ENCODE results near the gene SGF29.

Gene SGF29

DNA sequence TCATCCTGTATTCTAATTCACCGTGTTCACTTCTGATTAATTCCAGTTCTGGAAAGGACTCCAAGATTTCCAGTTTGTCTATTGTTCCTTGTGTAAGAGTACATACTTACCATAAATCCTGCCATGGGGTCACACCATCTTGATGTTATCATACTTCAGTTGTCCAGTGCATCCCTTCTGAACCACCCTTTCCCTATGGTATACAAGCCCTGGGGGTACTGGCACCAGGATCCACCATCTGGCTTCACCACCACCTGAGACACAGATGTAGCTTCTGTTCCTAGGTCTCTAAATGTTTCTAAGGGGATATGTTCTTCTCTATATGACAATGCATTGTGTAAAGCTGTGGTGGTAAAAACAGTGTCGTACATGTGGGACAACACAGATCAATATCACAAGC, 21.2 kb downstream of the SGF29 start:
- Histone ChIP-seq H3K4me2 (ENCODE audit: insufficient read depth, low read length) (no peak overlapping the region), H3K9me3 (ENCODE audit: insufficient read depth, low read length, severe bottlenecking) (no peaks in the 10 kb centered on the region), H3K9ac (ENCODE audit: low read depth, low read length) (no peak overlapping the region), H3K27ac (ENCODE audit: low read length) (no peak overlapping the region), H2AFZ (ENCODE audit: low read depth, low read length) (no peak overlapping the region), H3K79me2 (ENCODE audit: insufficient read depth, low read length) (peaks cover 59% of the 10 kb centered on the region), H3K36me3 (ENCODE audit: insufficient read depth, low read length) (peaks cover 4% of the 10 kb centered on the region; the same call in 1 of the 2 replicates), H3K4me1 (ENCODE audit: insufficient read depth, low read length) (no peaks in the 10 kb centered on the region), H4K20me1 (ENCODE audit: insufficient read depth, low read length) (peaks cover 31% of the 10 kb centered on the region), H3K27me3 (ENCODE audit: insufficient read depth, low read length, poor library complexity) (no peaks in the 10 kb centered on the region), H3K4me3 (ENCODE audit: low read depth in 1 of 2, low read length in 2 of 2) (no peak overlapping the region)
- TF ChIP-seq EZH2 (IDR thresholded peaks at IDR 0.05; ENCODE audit: borderline replicate concordance, low read depth, low read length, severe bottlenecking): no peak
- TF ChIP-seq, protein P1, sequence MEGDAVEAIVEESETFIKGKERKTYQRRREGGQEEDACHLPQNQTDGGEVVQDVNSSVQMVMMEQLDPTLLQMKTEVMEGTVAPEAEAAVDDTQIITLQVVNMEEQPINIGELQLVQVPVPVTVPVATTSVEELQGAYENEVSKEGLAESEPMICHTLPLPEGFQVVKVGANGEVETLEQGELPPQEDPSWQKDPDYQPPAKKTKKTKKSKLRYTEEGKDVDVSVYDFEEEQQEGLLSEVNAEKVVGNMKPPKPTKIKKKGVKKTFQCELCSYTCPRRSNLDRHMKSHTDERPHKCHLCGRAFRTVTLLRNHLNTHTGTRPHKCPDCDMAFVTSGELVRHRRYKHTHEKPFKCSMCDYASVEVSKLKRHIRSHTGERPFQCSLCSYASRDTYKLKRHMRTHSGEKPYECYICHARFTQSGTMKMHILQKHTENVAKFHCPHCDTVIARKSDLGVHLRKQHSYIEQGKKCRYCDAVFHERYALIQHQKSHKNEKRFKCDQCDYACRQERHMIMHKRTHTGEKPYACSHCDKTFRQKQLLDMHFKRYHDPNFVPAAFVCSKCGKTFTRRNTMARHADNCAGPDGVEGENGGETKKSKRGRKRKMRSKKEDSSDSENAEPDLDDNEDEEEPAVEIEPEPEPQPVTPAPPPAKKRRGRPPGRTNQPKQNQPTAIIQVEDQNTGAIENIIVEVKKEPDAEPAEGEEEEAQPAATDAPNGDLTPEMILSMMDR (IDR thresholded peaks at IDR 0.05; ENCODE audit: borderline replicate concordance, extremely low read depth, low read length, poor library complexity, severe bottlenecking): no peak
- DNase-seq (no peak), ATAC-seq (ENCODE audit: insufficient read depth, low read depth) (no peak)

DNA sequence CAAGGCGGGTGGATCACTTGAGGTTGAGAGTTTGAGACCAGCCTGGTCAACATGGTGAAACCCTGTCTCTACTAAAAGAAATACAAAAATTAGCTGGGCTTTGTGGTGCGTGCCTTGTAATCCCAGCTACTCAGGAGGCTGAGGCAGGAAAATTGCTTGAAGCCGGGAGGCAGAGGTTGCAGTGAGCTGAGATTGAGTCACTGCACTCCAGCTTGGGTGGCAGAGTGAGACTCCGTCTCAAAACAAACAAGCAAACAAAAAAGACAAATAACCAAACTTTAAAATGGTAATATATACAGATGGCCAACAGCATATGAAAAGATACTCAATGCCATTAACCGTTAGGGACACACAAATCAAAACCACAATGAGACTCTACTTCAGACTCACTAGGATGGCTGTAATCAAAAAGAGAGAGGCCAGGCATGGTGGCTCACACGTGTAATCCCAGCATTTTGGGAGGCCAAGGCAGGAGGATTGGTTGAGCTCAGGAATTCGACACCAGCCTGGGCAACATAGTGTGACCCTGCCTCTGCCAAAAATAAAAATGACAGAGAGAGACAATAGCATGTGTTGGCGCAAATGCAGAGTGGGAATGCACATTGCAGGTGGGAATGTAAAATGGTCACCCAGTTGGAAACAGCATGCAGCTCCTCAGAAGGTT, 21.9 kb downstream of the SGF29 start:
- Histone ChIP-seq H3K36me3 (ENCODE audit: insufficient read depth, low read length) (peaks cover 10% of the 10 kb centered on the region; the same call in 1 of the 2 replicates), H3K4me2 (ENCODE audit: insufficient read depth, low read length) (no peak overlapping the region), H2AFZ (ENCODE audit: low read depth, low read length) (no peak overlapping the region), H3K79me2 (ENCODE audit: insufficient read depth, low read length) (peaks cover 56% of the 10 kb centered on the region), H3K4me1 (ENCODE audit: insufficient read depth, low read length) (no peaks in the 10 kb centered on the region), H3K27ac (ENCODE audit: low read length) (no peak overlapping the region), H3K9me3 (ENCODE audit: insufficient read depth, low read length, severe bottlenecking) (no peaks in the 10 kb centered on the region), H3K9ac (ENCODE audit: low read depth, low read length) (no peak overlapping the region), H3K4me3 (ENCODE audit: low read depth in 1 of 2, low read length in 2 of 2) (no peak overlapping the region), H4K20me1 (ENCODE audit: insufficient read depth, low read length) (peaks cover 27% of the 10 kb centered on the region), H3K27me3 (ENCODE audit: insufficient read depth, low read length, poor library complexity) (no peaks in the 10 kb centered on the region)
- TF ChIP-seq EZH2 (IDR thresholded peaks at IDR 0.05; ENCODE audit: borderline replicate concordance, low read depth, low read length, severe bottlenecking): no peak
- TF ChIP-seq, protein P1 (IDR thresholded peaks at IDR 0.05; ENCODE audit: borderline replicate concordance, extremely low read depth, low read length, poor library complexity, severe bottlenecking): no peak
- no peak for ATAC-seq (ENCODE audit: insufficient read depth, low read depth)
- DNase-seq: no peak

DNA sequence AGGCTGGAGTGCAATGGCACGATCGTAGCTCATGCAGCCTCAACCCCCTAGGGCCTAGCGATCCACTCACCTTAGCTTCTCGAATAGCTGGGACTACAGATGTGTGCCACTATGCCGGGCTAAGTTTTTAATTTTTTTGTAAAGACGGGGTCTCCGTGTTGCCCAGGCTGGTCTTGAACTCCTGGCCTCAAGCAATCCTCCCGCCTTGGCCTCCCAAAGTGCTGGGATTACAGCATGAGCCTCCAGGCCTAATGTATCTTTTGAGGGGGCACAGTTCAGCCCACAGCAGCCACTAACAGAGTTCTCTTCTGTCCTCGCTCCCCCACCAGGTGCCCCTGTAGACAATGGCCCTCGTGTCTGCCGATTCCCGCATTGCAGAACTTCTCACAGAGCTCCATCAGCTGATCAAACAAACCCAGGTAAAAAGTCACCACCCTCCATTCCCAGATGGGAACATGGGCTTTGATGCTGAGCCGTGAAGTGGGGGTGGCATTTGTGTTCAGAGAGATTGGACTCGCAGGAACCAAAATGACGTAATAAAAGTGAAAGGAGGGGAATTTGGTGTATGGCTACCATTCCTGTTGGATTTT, 27.1 kb downstream of the SGF29 start:
- peaks cover under 1% of the 10 kb centered on the region; the same call in 1 of the 2 replicates for H4K20me1 ChIP-seq (ENCODE audit: insufficient read depth, low read length)
- H3K79me2 ChIP-seq (ENCODE audit: insufficient read depth, low read length): peaks cover 16% of the 10 kb centered on the region; the same call in 1 of the 2 replicates

More for the DNA sequence above, 27.1 kb downstream of the SGF29 start:
- Histone ChIP-seq H3K4me1 (ENCODE audit: insufficient read depth, low read length) (no peaks in the 10 kb centered on the region), H2AFZ (ENCODE audit: low read depth, low read length) (no peak overlapping the region), H3K27ac (ENCODE audit: low read length) (no peak overlapping the region), H3K4me3 (ENCODE audit: low read depth in 1 of 2, low read length in 2 of 2) (no peak overlapping the region), H3K4me2 (ENCODE audit: insufficient read depth, low read length) (no peak overlapping the region), H3K9me3 (ENCODE audit: insufficient read depth, low read length, severe bottlenecking) (no peaks in the 10 kb centered on the region), H3K9ac (ENCODE audit: low read depth, low read length) (no peak overlapping the region), H3K36me3 (ENCODE audit: insufficient read depth, low read length) (peaks cover 43% of the 10 kb centered on the region), H3K27me3 (ENCODE audit: insufficient read depth, low read length, poor library complexity) (no peaks in the 10 kb centered on the region)
- DNase-seq (no peak), ATAC-seq (ENCODE audit: insufficient read depth, low read depth) (no peak)
- TF ChIP-seq EZH2 (IDR thresholded peaks at IDR 0.05; ENCODE audit: borderline replicate concordance, low read depth, low read length, severe bottlenecking): no peak
- TF ChIP-seq, protein P1 (IDR thresholded peaks at IDR 0.05; ENCODE audit: borderline replicate concordance, extremely low read depth, low read length, poor library complexity, severe bottlenecking): no peak

Measured in DND-41 (cell line).